ENCODE results near the gene RPS6KA4.

The RPS6KA4 gene

DNA sequence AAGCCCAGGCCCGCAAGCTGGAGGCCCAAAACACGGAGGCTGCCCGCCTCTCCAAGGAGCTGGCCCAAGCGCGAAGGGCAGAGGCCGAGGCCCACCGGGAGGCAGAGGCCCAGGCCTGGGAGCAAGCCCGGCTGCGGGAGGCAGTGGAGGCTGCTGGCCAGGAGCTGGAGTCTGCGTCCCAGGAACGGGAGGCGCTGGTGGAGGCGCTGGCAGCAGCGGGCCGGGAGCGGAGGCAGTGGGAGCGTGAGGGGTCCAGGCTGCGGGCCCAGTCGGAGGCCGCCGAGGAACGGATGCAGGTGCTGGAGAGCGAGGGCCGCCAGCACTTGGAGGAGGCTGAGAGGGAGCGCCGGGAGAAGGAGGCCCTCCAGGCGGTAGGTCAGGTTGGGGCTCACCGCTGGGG, 14.2 kb upstream of the RPS6KA4 start:
- TF ChIP-seq, protein P1, sequence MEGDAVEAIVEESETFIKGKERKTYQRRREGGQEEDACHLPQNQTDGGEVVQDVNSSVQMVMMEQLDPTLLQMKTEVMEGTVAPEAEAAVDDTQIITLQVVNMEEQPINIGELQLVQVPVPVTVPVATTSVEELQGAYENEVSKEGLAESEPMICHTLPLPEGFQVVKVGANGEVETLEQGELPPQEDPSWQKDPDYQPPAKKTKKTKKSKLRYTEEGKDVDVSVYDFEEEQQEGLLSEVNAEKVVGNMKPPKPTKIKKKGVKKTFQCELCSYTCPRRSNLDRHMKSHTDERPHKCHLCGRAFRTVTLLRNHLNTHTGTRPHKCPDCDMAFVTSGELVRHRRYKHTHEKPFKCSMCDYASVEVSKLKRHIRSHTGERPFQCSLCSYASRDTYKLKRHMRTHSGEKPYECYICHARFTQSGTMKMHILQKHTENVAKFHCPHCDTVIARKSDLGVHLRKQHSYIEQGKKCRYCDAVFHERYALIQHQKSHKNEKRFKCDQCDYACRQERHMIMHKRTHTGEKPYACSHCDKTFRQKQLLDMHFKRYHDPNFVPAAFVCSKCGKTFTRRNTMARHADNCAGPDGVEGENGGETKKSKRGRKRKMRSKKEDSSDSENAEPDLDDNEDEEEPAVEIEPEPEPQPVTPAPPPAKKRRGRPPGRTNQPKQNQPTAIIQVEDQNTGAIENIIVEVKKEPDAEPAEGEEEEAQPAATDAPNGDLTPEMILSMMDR (conservative IDR thresholded peaks at IDR 0.05): 0 out of 2 replicates have a peak, but pooled peaks have one; percentile 7
- H3K27ac ChIP-seq: peak overlapping the region; percentile 94; the same call in 1 of the 2 replicates

DNA sequence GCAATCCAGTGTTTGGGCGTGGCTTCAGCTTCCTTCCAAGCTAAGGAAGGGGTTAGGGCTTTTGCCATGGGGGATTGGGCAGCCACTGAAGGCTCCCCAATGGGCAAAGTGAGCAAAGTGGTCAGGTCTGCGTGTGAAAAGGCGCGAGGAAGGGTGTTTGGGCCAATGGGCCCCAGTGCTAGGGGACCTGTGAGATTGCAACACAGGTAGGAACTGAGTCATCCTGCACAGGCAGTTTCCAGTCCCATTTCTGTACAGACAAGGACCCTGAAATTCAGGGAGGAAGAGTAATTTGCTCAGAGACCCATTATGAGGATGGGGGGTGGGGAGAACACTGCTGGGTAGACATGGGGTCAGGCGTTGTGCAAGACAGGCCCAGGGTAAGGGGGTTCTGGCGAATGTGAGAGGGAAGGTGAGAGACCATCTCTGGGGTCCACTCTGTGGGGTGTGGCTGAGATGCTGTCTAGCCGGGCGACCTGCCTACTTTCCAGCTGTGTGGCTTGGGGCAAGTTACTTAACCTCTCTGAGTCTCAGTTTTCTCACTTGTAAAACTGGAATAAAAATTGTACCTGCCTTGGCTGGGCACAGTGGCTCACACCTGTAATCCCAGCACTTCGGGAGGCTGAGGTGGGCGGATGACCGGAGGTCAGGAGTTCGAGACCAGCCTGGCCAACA, 11.6 kb upstream of the RPS6KA4 start:
- H3K27ac ChIP-seq: no peak overlapping the region
- TF ChIP-seq, protein P1 (conservative IDR thresholded peaks at IDR 0.05): no peak

DNA sequence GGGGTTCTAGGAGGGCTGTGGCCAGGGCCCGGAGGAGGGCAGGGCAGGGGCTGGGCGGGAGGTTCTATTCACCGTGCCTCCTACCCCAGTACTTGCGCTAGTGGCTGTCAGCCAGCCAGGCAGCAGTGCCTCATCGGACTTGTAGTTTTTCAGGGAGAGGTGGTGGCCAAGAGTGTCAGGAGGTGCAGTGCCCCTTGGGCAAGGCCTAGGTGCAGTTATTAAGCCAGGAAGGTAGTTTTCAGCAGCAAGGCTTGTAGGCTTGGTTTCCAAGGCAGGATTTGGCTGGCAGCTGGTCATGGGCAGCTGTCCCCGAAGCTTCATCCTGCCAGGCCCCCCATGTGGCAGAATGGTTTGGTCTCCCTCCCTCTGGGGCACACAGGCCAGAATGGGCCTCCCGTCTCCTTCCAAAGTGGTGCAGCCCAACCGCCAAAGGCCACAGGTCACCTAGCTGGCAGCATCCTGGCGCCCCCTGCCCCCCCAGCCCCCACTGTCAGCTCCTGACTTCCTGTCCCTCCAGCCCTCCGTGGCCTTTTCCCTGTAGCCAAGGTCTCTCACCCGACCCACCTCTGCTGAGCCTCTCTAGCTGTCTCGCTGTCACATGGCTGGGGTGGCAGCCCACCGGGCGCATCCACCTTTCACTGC, 10.5 kb upstream of the RPS6KA4 start:
- no peak overlapping the region; the same call in 1 of the 2 replicates for H3K27ac ChIP-seq
- TF ChIP-seq, protein P1 (conservative IDR thresholded peaks at IDR 0.05): no peak

DNA sequence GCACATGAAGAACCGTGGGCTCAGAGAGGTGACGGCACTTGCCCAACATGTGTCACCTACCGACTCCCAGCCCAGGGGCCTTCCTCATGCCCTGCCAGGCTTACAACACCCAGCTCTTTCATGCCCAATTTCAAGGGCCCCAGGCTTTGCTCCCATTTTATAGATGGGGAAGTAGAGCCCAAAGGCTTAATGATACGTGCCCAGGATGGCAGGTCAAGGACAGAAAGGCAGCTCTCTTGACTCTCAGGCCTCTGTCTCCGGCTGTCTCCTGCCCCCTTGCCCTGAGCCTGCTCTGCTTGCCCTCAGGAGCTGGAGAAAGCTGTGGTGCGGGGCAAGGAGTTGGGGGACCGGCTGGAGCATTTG, 10.0 kb upstream of the RPS6KA4 start:
- TF ChIP-seq, protein P1 (conservative IDR thresholded peaks at IDR 0.05): no peak
- no peak overlapping the region; the same call in 1 of the 2 replicates for H3K27ac ChIP-seq

DNA sequence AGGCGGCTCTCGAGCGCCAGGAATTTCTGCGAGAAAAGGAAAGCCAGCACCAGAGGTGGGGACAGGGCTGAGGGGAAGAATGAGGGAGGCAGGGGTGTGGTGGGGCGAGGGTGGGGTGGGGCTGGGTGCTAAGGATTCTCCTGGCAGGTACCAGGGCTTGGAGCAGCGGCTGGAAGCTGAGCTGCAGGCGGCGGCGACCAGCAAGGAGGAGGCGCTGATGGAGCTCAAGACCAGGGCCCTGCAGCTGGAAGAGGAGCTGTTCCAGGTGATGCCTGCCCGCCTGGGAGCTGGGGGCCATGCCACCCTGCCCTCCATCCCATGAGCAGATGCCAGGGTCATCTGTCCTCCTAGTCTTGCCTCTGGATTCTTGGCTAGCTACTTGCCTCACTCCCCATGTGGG, 9.6 kb upstream of the RPS6KA4 start:
- TF ChIP-seq, protein P1 (conservative IDR thresholded peaks at IDR 0.05): no peak
- H3K27ac ChIP-seq: no peak overlapping the region

DNA sequence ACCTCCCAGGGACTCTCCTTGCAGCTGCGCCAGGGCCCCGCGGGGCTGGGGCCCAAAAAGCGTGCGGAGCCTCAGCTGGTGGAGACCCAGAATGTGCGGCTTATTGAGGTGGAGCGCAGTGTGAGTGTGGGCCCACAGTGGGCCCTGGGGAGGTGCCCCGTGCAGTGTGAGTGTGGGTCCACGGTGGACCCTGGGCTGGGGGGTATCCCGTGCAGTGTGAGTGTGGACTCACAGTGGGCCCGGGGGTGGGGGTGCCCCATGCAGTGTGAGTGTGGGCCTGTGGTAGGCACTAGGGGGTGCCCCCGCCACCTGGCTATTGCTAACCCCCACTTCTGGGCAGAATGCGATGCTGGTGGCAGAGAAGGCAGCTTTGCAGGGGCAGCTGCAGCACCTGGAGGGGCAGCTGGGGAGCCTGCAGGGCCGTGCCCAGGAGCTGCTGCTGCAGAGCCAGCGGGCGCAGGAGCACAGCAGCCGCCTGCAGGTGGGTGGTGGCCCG, 7.8 kb upstream of the RPS6KA4 start:
- TF ChIP-seq, protein P1 (conservative IDR thresholded peaks at IDR 0.05): no peak
- peak overlapping the region; percentile 4; the same call in 1 of the 2 replicates for H3K27ac ChIP-seq

DNA sequence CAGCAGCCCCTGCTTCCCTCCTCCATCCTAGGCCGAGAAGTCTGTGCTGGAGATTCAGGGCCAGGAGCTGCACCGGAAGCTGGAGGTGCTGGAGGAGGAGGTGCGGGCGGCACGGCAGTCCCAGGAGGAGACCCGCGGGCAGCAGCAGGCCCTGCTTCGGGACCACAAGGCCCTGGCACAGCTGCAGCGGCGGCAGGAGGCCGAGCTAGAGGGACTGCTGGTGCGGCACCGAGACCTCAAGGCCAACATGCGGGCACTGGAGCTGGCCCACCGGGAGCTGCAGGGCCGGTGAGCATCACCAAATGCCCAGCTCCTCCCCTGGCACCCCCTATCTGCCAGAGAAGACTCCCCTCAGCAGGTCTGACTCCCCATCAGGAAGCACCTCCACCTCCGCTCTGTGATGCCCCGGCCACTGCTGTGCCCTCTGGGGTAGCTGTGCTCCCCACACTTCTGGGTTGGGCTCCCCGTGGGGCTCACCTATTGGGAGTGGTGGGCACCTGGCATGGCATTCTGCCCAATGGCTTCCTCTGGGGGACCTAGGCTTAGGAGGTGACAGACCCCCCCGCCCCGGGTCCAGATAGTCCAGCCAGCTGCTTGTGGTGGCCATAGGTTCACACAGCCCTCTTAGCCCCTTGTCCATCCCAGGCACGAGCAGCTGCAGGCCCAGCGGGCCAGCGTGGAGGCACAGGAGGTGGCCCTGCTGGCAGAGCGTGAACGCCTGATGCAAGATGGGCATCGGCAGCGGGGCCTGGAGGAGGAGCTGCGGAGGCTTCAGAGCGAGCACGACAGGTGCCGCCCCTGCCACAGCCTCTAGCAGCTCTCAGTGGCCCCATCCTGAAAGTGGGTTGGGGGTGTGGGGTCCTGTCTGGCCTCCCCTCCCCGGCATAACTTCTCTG, 6.6 kb upstream of the RPS6KA4 start:
- TF ChIP-seq, protein P1 (conservative IDR thresholded peaks at IDR 0.05): no peak
- peak overlapping the region; percentile 4; the same call in 1 of the 2 replicates for H3K27ac ChIP-seq
